ENCODE measurements around the gene ZNRF3.
A peak's percentile ranks its signal among the peaks of the same experiment; 100 is the strongest.

ZNRF3 gene

DNA sequence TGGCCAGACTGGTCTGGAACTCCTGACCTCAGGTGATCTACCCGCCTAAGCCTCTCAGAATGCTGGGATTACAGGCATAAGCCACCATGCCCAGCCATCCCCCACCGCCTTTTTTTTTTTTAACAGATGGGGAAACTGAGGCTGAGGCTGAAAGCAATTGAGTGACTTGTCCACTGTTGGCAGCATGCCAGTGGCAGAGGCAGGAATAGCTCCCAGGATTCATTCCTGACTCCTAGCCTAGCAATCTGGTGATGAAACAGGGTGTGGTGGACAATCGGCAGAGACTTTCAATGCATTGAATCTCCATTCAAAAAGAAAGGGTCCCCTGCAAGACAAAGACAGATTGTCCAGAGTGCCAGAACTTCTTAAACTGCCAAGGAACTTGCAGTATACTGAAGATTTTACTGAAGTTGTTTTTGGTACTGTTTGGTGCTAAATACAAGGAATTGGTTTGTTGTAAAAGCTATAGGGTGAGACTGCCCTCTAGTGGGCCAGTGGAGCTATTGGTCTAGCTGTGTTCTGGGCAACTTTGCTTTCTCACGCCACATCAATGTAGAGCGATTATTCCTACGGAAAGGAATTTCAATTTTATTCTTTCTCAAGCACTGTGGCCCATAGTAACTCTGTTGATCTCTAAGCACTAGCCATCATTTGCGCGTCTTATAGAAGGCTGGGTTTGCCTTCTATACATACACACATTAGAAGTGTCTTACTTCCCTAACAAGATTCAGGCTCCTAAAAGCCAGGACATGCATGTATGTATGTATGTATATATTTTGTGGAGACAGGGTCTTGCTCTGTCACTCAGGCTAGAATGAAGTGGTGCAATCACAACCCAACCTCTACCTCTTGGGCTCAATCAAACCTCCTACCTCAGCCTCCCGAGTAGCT lies 157.3 kb downstream of the ZNRF3 start (continued):
- TF ChIP-seq GLIS1 (tag by site-specific recombination; IDR thresholded peaks at IDR 0.05) (no peak), KLF10 (tag by site-specific recombination; IDR thresholded peaks at IDR 0.05) (0 out of 2 replicates have a peak, but pooled peaks have one; percentile 23), ZNF544 (tag by site-specific recombination; IDR thresholded peaks at IDR 0.05) (no peak), IKZF3 (tag by site-specific recombination; IDR thresholded peaks at IDR 0.05) (peak; percentile 66), KLF7 (tag by site-specific recombination; IDR thresholded peaks at IDR 0.05; ENCODE audit: borderline replicate concordance) (no peak), ZNF654 (tag by site-specific recombination; IDR thresholded peaks at IDR 0.05; ENCODE audit: low read depth) (peak; percentile 98), BCL11B (tag by site-specific recombination; IDR thresholded peaks at IDR 0.05; ENCODE audit: low read depth) (peak; percentile 31; the same call in 1 of the 2 replicates), ZNF302 (tag by site-specific recombination; IDR thresholded peaks at IDR 0.05; ENCODE audit: low read depth) (no peak), ZNF202 (tag by site-specific recombination; IDR thresholded peaks at IDR 0.05; ENCODE audit: borderline replicate concordance) (no peak), CTCF (tag by site-specific recombination; IDR thresholded peaks at IDR 0.05) (peak; percentile 63; the same call in 1 of the 2 replicates), ZNF514 (tag by site-specific recombination; IDR thresholded peaks at IDR 0.05) (no peak), ZSCAN30 (tag by site-specific recombination; IDR thresholded peaks at IDR 0.05) (peak; percentile 80), ZNF561 (tag by site-specific recombination; IDR thresholded peaks at IDR 0.05; ENCODE audit: borderline replicate concordance) (no peak), ZNF747 (tag by site-specific recombination; IDR thresholded peaks at IDR 0.05) (no peak), SP7 (tag by site-specific recombination; IDR thresholded peaks at IDR 0.05) (no peak), ZNF184 (tag by site-specific recombination; IDR thresholded peaks at IDR 0.05) (no peak), ZNF548 (tag by site-specific recombination; IDR thresholded peaks at IDR 0.05) (no peak), HOXC10 (CRISPR knock-in tag; IDR thresholded peaks at IDR 0.05) (no peak)
- TF ChIP-seq, protein P1, sequence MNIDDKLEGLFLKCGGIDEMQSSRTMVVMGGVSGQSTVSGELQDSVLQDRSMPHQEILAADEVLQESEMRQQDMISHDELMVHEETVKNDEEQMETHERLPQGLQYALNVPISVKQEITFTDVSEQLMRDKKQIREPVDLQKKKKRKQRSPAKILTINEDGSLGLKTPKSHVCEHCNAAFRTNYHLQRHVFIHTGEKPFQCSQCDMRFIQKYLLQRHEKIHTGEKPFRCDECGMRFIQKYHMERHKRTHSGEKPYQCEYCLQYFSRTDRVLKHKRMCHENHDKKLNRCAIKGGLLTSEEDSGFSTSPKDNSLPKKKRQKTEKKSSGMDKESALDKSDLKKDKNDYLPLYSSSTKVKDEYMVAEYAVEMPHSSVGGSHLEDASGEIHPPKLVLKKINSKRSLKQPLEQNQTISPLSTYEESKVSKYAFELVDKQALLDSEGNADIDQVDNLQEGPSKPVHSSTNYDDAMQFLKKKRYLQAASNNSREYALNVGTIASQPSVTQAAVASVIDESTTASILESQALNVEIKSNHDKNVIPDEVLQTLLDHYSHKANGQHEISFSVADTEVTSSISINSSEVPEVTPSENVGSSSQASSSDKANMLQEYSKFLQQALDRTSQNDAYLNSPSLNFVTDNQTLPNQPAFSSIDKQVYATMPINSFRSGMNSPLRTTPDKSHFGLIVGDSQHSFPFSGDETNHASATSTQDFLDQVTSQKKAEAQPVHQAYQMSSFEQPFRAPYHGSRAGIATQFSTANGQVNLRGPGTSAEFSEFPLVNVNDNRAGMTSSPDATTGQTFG (tag by site-specific recombination; IDR thresholded peaks at IDR 0.05; ENCODE audit: borderline replicate concordance), result no peak
- TF ChIP-seq, protein P2, sequence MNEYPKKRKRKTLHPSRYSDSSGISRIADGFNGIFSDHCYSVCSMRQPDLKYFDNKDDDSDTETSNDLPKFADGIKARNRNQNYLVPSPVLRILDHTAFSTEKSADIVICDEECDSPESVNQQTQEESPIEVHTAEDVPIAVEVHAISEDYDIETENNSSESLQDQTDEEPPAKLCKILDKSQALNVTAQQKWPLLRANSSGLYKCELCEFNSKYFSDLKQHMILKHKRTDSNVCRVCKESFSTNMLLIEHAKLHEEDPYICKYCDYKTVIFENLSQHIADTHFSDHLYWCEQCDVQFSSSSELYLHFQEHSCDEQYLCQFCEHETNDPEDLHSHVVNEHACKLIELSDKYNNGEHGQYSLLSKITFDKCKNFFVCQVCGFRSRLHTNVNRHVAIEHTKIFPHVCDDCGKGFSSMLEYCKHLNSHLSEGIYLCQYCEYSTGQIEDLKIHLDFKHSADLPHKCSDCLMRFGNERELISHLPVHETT (tag by site-specific recombination; IDR thresholded peaks at IDR 0.05), result no peak

- no peak overlapping the region for H3K4me3 ChIP-seq (ENCODE audit: low read depth, low read length)
- H3K27ac ChIP-seq (ENCODE audit: extremely low read depth, low read depth, low read length), result no peak overlapping the region
- no peaks in the 10 kb centered on the region for H3K9me3 ChIP-seq (ENCODE audit: control insufficient read depth, insufficient read depth, low read depth, low read length)
- no peaks in the 10 kb centered on the region for H3K4me1 ChIP-seq (ENCODE audit: control insufficient read depth, insufficient read depth, low read length)
- CTCF ChIA-PET, result interaction anchor here (0.6 to 9.7 kb wide), 30 partner anchors 9 to 445 kb away, joined by 3 to 121 read pairs (median 6); partner anchors contain the start of gene KREMEN1
- H3K36me3 ChIP-seq (ENCODE audit: control insufficient read depth in 2 of 2, insufficient read depth in 1 of 2, low read length in 2 of 2), result peaks cover 10 to 29% of the 10 kb centered on the region in 2 experiments; a peak in 2 of 3 replicates
- TF ChIP-seq ZNF26 (tag by site-specific recombination; IDR thresholded peaks at IDR 0.05) (no peak), ZNF791 (tag by site-specific recombination; IDR thresholded peaks at IDR 0.05) (no peak), ZNF211 (tag by site-specific recombination; IDR thresholded peaks at IDR 0.05; ENCODE audit: low read depth) (no peak), ZNF843 (tag by site-specific recombination; IDR thresholded peaks at IDR 0.05) (no peak), MEIS1 (CRISPR knock-in tag; IDR thresholded peaks at IDR 0.05; ENCODE audit: borderline replicate concordance) (no peak)
- TF ChIP-seq, protein P3, sequence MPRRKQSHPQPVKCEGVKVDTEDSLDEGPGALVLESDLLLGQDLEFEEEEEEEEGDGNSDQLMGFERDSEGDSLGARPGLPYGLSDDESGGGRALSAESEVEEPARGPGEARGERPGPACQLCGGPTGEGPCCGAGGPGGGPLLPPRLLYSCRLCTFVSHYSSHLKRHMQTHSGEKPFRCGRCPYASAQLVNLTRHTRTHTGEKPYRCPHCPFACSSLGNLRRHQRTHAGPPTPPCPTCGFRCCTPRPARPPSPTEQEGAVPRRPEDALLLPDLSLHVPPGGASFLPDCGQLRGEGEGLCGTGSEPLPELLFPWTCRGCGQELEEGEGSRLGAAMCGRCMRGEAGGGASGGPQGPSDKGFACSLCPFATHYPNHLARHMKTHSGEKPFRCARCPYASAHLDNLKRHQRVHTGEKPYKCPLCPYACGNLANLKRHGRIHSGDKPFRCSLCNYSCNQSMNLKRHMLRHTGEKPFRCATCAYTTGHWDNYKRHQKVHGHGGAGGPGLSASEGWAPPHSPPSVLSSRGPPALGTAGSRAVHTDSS (tag by site-specific recombination; IDR thresholded peaks at IDR 0.05), result no peak
- POLR2A ChIA-PET, result interaction anchor here (0.5 to 1.4 kb wide), 2 partner anchors 242 to 312 kb away, joined by 3 to 6 read pairs; partner anchors contain the start of gene XBP1
These were observed 158.0 kb downstream of the ZNRF3 start for GRCh38 chr22:29041408-29041807.
